ENCODE results near the gene SLC1A2.

The SLC1A2 gene

DNA sequence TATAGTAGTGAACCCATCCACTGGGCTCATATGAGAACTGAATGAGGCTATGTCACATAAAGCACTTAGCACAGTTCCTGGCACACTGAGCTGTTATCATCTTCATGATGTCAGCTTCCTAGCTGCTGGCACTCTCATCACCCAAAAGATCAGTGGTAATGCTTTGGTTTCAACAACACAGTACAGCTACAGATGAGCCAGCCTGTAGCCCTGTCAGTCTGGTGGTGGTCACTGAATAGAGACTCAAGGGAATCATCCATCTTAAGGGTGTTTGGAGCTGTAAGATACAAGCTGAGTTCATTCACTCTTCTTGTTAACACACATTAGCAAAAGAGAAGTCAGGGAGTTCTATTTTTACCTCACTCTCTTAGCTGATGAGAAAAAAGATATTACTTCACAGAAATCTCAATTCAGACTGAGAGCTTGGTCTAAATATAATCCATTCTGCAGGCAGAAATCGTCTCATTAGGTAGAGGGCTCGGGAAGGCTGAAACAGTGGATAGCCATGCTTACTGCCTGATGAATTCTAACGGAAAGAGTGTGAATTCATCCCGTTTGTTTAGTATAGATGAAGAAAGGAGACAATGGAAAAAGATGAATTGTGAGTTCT, 6.3 kb upstream of the SLC1A2 start:
- Histone ChIP-seq H3K4me3 (no peak overlapping the region), H3K4me1 (no peaks in the 10 kb centered on the region), H3K9me3 (no peaks in the 10 kb centered on the region), H3K27me3 (ENCODE audit: low read depth) (peaks cover 44% of the 10 kb centered on the region), H3K36me3 (replicated peaks) (no peaks in the 10 kb centered on the region)
- no peak for DNase-seq (ENCODE audit: low spot score in 2 of 2)
- in situ Hi-C loops (cut with MboI; ENCODE audit: low sequenced_read_pairs): no loop called here

DNA sequence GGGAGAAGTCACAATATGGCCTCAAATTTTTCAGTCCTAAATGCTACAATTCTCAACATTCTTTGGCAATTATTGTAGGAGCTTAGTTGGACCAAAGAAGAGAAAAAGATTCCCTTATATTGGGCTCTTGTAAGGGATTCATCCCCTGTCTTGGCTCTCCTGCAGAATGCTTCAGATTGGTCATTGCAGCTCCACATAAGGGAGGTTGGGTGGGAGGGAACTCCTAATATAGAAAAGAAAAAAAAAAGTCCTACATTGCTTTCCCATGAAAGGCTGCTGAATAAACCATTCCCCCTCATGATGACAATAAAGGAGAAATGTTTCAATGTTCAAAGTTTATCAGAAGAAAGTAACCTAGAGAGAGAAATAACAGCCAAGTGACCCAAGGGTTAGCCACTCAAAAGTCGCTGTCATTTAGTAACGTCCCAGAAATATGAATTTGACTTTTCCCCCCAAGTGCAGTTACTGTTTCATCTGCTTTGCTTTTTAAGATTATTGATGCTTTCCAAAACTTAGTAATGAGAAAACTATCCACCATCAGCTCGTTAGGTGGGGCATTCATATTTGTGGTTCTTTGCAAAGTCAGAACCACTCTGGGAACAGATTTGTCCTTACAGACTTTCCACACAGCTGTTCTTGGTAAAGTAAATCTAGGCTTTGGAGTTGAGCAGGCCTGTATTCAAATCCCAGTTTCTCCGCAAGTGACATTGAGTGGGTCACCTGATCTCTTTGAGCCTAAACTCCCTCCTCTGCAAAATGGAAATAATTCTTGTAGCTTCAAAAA, 5.0 kb upstream of the SLC1A2 start:
- in situ Hi-C loops (cut with MboI; ENCODE audit: low sequenced_read_pairs): no loop called here
- no peak for DNase-seq (ENCODE audit: low spot score in 2 of 2)
- H3K4me3 ChIP-seq: no peak overlapping the region
- peaks cover 58% of the 10 kb centered on the region for H3K27me3 ChIP-seq (ENCODE audit: low read depth)
- no peaks in the 10 kb centered on the region for H3K9me3 ChIP-seq
- H3K4me1 ChIP-seq: no peaks in the 10 kb centered on the region
- no peaks in the 10 kb centered on the region for H3K36me3 ChIP-seq (replicated peaks)

DNA sequence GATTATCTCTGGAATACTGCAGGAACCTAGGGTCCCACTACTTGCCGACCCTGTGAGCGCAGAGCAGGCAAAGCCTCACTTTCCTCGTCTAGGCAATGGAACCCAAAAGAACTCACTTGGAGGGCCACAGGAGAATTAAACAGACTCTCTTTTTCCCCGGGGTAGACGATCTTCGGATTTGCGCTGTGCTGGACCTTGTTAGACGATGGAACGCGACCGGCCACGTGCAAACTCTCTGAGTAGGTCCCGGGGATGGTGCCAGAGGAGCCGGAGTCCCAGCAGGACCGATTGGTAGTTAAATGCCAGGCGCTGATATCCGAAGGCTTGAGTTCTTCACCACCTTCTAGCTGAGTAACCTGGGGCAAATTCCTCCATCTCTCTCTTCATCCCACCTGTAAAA, 1.0 kb upstream of the SLC1A2 start:
- no peak for DNase-seq (ENCODE audit: low spot score in 2 of 2)
- H3K4me1 ChIP-seq: no peaks in the 10 kb centered on the region
- in situ Hi-C loops (cut with MboI; ENCODE audit: low sequenced_read_pairs): no loop called here
- H3K27me3 ChIP-seq (ENCODE audit: low read depth): peaks cover 82% of the 10 kb centered on the region
- H3K36me3 ChIP-seq (replicated peaks): no peaks in the 10 kb centered on the region
- H3K4me3 ChIP-seq: no peak overlapping the region
- no peaks in the 10 kb centered on the region for H3K9me3 ChIP-seq

DNA sequence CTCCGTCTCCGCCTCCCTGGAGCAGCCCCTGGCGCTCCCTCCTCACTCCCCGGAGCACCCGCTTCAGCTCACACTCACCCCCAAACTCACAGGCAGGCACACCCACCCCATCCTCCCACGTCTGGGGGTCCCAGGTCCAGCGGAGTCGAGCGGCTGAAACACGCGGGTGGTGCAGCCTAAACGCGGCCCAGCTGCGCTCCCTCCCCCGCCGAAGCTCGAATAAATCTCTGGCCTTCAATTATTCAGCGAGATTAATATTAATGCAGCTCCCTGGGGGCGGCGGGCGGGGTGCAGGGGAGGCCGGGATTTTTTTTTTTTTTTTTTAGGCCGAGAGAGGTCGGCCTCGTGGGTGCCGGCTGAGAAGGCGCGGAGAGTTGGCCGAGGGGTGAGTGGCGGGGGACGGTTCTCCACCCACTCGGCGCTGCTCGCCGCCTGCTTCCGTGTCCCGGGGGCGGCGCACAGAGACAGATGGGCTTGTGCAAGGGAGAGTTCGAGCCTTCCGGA, 524 bp upstream of the SLC1A2 start:
- H3K36me3 ChIP-seq (replicated peaks): no peaks in the 10 kb centered on the region
- peaks cover 82% of the 10 kb centered on the region for H3K27me3 ChIP-seq (ENCODE audit: low read depth)
- DNase-seq (ENCODE audit: low spot score in 2 of 2): no peak
- H3K9me3 ChIP-seq: no peaks in the 10 kb centered on the region
- in situ Hi-C loops (cut with MboI; ENCODE audit: low sequenced_read_pairs): no loop called here
- no peaks in the 10 kb centered on the region for H3K4me1 ChIP-seq
- no peak overlapping the region for H3K4me3 ChIP-seq

DNA sequence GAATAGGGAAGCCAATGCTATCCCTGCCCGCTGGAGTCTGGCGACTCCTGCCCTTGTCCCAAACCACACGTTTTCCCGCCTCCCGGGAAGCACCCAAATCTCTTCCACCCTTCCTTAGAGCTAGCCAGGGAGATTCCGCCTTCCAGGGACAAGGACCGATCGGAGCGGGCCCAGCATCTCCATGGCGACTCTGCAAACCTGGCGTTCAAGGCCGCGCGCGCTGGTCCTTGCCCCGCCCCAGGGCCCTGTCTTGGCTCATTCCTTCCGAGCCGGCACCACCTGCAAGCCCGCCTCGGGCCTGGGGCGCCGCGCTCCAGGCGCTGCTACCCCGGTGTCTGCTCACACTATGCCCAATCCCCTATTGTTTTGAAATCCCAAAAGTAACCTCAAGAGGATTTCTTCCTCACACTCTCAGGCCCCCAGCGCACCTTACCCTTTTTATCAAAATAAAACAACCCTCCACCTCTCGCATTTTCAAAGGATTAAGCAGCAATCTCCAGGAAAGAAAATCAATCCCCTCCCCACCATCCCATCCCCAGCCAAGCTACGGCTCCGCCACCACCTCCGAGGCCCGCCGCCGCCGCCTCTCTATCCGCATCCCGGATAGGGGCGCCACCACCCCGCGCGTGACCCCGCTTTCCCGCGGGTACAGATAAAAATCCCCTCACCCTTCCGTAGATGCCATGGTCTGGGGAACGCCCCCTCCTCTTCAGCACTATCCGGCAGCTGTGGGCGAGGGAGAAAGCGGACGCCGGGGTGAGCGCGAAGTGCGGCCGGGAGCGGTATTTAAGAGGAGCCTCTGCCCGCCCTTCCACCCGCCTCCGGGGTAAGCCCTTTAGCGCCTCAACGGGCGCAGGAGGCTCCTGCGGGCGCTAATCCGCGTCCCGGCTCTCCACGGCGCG, 825 bp downstream of the SLC1A2 start:
- Histone ChIP-seq H3K36me3 (replicated peaks) (no peaks in the 10 kb centered on the region), H3K4me1 (no peaks in the 10 kb centered on the region), H3K4me3 (peak overlapping the region; percentile 5; the same call in 1 of the 2 replicates), H3K27me3 (ENCODE audit: low read depth) (peaks cover 87% of the 10 kb centered on the region), H3K9me3 (no peaks in the 10 kb centered on the region)
- no peak for DNase-seq (ENCODE audit: low spot score in 2 of 2)
- in situ Hi-C loops (cut with MboI; ENCODE audit: low sequenced_read_pairs): no loop called here

DNA sequence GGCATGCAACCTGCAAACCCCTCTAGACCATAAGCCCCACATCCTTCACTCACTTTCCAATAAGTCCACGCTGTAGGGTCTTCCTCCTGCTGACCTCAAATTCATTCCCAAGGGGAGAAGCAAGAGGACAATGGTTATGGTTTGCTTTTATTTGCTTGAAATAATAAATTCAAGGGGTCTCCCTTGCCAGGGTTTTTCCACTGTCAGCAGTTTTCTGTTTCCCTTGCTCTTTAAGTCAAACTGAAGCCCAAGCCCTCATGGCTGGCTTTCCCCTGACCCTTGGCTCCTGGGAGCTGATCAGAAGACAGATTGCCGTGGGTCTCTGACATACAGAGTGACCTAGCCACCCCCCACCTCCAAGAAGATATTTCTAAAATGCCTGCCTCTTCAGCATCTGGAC, 3.9 kb downstream of the SLC1A2 start:
- peaks cover 68% of the 10 kb centered on the region for H3K27me3 ChIP-seq (ENCODE audit: low read depth)
- DNase-seq (ENCODE audit: low spot score in 2 of 2): no peak
- H3K9me3 ChIP-seq: no peaks in the 10 kb centered on the region
- H3K36me3 ChIP-seq (replicated peaks): no peaks in the 10 kb centered on the region
- in situ Hi-C loops (cut with MboI; ENCODE audit: low sequenced_read_pairs): no loop called here
- no peaks in the 10 kb centered on the region for H3K4me1 ChIP-seq
- H3K4me3 ChIP-seq: no peak overlapping the region

DNA sequence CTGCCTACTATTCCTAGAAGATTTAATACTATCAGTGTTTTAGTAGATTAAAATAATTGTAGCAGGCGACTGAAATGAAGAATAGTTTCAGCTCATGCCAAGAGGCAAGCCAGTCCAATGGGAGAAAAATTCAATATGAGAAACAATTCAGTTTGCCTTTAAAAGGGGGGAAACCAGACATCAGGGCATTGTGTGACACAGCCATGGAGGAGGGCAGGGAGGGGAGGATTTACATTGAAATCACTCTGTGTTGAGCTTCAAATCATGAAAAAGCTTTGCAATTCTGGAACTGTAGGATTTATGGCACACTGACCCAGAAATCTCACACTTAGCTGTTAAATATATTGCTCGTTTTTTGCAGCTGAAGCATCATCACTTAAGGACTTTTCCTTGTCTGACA, 4.6 kb downstream of the SLC1A2 start:
- DNase-seq (ENCODE audit: low spot score in 2 of 2): no peak
- H3K9me3 ChIP-seq: no peaks in the 10 kb centered on the region
- in situ Hi-C loops (cut with MboI; ENCODE audit: low sequenced_read_pairs): no loop called here
- H3K4me1 ChIP-seq: no peaks in the 10 kb centered on the region
- no peaks in the 10 kb centered on the region for H3K36me3 ChIP-seq (replicated peaks)
- no peak overlapping the region for H3K4me3 ChIP-seq
- H3K27me3 ChIP-seq (ENCODE audit: low read depth): peaks cover 60% of the 10 kb centered on the region

DNA sequence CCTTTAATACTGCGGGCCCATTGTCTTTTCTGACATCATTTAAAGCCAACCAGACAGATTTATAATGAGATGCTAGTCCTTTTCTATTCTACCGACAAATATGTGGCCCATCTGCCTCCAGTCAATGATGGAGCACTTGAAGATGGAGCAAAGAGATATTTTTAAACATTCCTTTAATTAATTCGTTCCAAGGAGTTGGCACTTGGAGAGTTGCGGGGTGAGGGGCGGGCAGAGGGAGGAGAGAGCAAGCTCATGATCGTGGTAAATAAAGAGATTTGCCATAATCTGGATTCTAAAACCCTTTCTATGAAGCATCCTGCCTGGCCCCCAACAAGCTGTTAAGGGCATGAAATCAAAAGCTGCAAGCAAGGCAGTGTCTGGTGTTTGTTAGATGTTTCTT, 5.0 kb downstream of the SLC1A2 start:
- Histone ChIP-seq H3K4me1 (no peaks in the 10 kb centered on the region), H3K36me3 (replicated peaks) (no peaks in the 10 kb centered on the region), H3K27me3 (ENCODE audit: low read depth) (peaks cover 56% of the 10 kb centered on the region), H3K9me3 (no peaks in the 10 kb centered on the region), H3K4me3 (no peak overlapping the region)
- DNase-seq (ENCODE audit: low spot score in 2 of 2): no peak
- in situ Hi-C loops (cut with MboI; ENCODE audit: low sequenced_read_pairs): no loop called here

DNA sequence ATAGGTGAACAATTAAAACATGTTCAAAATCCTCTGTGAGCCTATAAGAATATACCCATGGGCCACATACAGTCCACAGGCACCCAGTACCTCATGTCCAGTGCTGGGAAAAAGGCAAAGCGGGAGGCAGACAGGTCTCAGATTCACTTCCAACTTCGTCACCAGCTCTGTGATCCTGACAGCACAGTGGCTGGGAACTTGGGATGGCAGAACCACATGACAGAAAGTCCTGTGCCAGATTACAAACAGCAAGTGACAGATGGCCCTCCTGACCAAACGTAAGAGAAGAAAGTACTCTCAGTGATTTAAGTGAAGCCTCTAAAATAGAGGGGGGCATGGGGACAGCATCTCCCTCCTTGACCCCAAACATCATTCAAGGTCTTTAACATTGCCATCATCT, 5.8 kb downstream of the SLC1A2 start:
- in situ Hi-C loops (cut with MboI; ENCODE audit: low sequenced_read_pairs): no loop called here

DNA sequence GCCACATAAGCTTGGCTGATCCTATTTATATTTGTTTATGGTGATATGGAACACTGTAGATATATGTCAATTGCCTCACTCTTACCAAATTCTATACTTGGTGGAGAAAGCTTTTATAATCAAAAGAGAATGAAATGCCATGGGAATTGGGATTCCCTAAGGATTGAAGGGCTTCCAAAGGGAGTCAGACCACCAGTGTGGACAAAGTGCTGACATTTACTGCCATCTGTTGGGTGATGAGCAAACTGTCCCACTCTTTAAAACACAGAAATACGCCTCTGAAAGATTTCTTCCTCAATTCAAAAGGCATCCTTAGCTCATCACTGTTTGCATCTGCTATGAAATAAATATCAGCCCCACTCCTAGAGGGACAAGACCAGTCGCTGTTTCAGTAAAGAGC, 7.1 kb downstream of the SLC1A2 start:
- peak; percentile 11 to 14 for DNase-seq (ENCODE audit: low spot score in 2 of 2)
- no peak overlapping the region for H3K4me3 ChIP-seq
- no peaks in the 10 kb centered on the region for H3K4me1 ChIP-seq
- no peaks in the 10 kb centered on the region for H3K9me3 ChIP-seq
- H3K27me3 ChIP-seq (ENCODE audit: low read depth): peaks cover 35% of the 10 kb centered on the region
- in situ Hi-C loops (cut with MboI; ENCODE audit: low sequenced_read_pairs): no loop called here
- no peaks in the 10 kb centered on the region for H3K36me3 ChIP-seq (replicated peaks)

More for the DNA sequence above, 5.8 kb downstream of the SLC1A2 start:
- Histone ChIP-seq H3K9me3 (no peaks in the 10 kb centered on the region), H3K27me3 (ENCODE audit: low read depth) (peaks cover 49% of the 10 kb centered on the region), H3K4me1 (no peaks in the 10 kb centered on the region), H3K36me3 (replicated peaks) (no peaks in the 10 kb centered on the region), H3K4me3 (no peak overlapping the region)
- DNase-seq (ENCODE audit: low spot score in 2 of 2): no peak

DNA sequence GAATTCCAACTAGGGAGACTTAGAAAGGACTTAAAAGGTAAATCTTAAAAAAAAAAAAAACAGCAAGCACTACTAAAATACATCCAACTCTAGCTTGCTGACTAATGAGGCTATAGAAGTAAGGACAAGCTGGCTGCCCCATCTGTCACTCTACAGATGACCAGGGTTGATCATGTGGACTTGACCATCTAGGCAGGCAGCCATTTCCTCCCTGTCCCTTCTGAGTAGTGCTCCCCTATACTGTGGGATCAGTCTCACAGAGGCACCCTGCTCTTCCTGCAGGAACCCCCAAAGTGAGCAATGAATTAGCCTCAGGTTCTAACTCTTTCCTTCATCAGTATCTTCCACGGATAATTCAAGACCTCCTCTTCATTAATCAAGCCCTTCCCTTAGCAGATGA, 12.3 kb downstream of the SLC1A2 start:
- H3K4me1 ChIP-seq: no peaks in the 10 kb centered on the region

DNA sequence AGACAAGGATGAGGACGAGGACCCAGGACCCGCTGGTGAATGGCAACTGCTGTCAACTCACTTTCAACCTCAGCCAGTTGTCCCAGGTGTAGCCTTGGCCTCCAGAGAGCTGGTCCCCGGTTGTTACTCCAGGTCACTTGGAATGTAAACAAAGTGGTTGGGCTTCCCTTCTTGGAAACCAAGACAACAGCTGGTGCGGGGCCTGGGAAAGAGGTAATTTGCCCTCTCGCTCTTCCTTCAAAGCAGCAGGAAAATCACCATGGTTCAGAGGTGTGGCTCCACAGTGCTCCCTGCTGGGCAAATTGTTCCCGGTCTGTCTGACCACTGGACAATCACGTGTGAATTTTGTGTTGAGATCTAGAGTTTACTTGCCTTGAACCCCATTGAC, 15.0 kb downstream of the SLC1A2 start:
- H3K36me3 ChIP-seq (replicated peaks): no peaks in the 10 kb centered on the region
- H3K4me1 ChIP-seq: no peaks in the 10 kb centered on the region
- DNase-seq (ENCODE audit: low spot score in 2 of 2): peak; percentile 12 to 59
- no peaks in the 10 kb centered on the region for H3K9me3 ChIP-seq
- no peak overlapping the region for H3K4me3 ChIP-seq
- 0 out of 2 replicates have a peak, but pooled peaks cover 2% of the 10 kb centered on the region for H3K27me3 ChIP-seq (ENCODE audit: low read depth)
- in situ Hi-C loops (cut with MboI; ENCODE audit: low sequenced_read_pairs): no loop called here

More for the DNA sequence above, 12.3 kb downstream of the SLC1A2 start:
- Histone ChIP-seq H3K4me3 (no peak overlapping the region), H3K9me3 (no peaks in the 10 kb centered on the region), H3K36me3 (replicated peaks) (no peaks in the 10 kb centered on the region), H3K27me3 (ENCODE audit: low read depth) (peaks cover 3% of the 10 kb centered on the region; the same call in 1 of the 2 replicates)
- in situ Hi-C loops (cut with MboI; ENCODE audit: low sequenced_read_pairs): no loop called here
- no peak for DNase-seq (ENCODE audit: low spot score in 2 of 2)

DNA sequence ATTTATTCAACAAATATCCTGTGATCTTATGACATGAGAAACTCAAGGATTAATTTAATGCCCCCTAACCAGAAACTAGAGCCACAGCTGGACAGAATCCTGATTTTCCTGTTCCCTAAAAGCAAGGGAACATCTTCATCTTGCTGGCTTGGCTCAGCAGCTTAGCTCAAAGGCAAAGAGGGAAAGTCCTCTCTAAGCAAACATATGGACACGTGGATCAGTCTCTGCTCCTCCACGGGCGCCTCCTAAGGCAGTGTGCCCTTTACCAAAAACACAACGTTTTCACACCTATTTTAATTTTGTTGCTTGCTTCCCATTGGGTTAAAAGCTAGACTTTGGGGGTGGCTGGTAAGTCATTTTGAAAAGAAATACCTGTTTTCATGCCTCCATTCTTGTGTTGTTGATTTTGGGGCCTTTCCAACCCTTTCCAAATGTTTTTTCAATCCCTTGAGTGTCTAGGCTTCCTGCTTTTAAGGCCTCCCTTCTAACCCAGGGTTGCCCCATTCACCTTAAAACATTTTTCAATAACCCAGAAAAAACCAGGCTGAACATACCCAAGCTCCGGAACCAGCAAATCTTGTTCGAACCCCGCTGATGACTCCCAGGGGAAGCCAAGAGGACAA, 15.5 kb downstream of the SLC1A2 start:
- no peaks in the 10 kb centered on the region for H3K4me1 ChIP-seq
- no peak for DNase-seq (ENCODE audit: low spot score in 2 of 2)
- H3K36me3 ChIP-seq (replicated peaks): no peaks in the 10 kb centered on the region
- H3K4me3 ChIP-seq: no peak overlapping the region
- 0 out of 2 replicates have a peak, but pooled peaks cover 2% of the 10 kb centered on the region for H3K27me3 ChIP-seq (ENCODE audit: low read depth)
- in situ Hi-C loops (cut with MboI; ENCODE audit: low sequenced_read_pairs): no loop called here
- H3K9me3 ChIP-seq: no peaks in the 10 kb centered on the region
